ENCODE data around the gene MYORG.

- TF ChIP-seq, protein P1, sequence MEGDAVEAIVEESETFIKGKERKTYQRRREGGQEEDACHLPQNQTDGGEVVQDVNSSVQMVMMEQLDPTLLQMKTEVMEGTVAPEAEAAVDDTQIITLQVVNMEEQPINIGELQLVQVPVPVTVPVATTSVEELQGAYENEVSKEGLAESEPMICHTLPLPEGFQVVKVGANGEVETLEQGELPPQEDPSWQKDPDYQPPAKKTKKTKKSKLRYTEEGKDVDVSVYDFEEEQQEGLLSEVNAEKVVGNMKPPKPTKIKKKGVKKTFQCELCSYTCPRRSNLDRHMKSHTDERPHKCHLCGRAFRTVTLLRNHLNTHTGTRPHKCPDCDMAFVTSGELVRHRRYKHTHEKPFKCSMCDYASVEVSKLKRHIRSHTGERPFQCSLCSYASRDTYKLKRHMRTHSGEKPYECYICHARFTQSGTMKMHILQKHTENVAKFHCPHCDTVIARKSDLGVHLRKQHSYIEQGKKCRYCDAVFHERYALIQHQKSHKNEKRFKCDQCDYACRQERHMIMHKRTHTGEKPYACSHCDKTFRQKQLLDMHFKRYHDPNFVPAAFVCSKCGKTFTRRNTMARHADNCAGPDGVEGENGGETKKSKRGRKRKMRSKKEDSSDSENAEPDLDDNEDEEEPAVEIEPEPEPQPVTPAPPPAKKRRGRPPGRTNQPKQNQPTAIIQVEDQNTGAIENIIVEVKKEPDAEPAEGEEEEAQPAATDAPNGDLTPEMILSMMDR (IDR thresholded peaks at IDR 0.05) = no peak
- TF ChIP-seq POLR2A (IDR thresholded peaks at IDR 0.05) = no peak
Observed at GRCh38 chr9:34335376-34335775, 41.3 kb downstream of the MYORG start.
